ENCODE data around the gene OVOL1. TPM values are rescaled to one million over a fixed set of nuclear protein-coding genes. Genes with fewer than 3 reads are reported as not detected.

The OVOL1 gene
- total RNA-seq, 1 experiment from 2014 or later: 10.5 TPM

- H3K27ac ChIP-seq: no peak overlapping the region
- H4K20me1 ChIP-seq (ENCODE audit: insufficient read depth): peaks cover 9% of the 10 kb centered on the region; the same call in 1 of the 2 replicates
- H3K4me3 ChIP-seq: no peak overlapping the region
- no peaks in the 10 kb centered on the region for H3K9me3 ChIP-seq (ENCODE audit: insufficient read depth, low read depth)
- POLR2A ChIA-PET (ENCODE audit: unreplicated experiment): interaction anchor here (0.6 kb wide), 1 partner anchor 27 kb away, joined by 4 read pairs; no protein-coding TSS in a partner anchor
- CTCF ChIA-PET: no interaction called here
- intact Hi-C loops (cut with micrococcal nuclease; ENCODE audit: unreplicated experiment): no loop called here
- peaks cover 15% of the 10 kb centered on the region for H3K79me2 ChIP-seq (ENCODE audit: low read depth)
- TF ChIP-seq EZH2 (IDR thresholded peaks at IDR 0.05; ENCODE audit: low read depth) (no peak), CTCF (conservative IDR thresholded peaks at IDR 0.05) (no peak)
- H3K9me2 ChIP-seq (ENCODE audit: insufficient read depth): no peaks in the 10 kb centered on the region
- H3F3A ChIP-seq (ENCODE audit: insufficient read depth, low read depth): peaks cover 31% of the 10 kb centered on the region
- no peak for DNase-seq
- peaks cover 18% of the 10 kb centered on the region for H3K36me3 ChIP-seq (ENCODE audit: low read depth)
- BruUV-seq (replicated peaks): no TSS peak
- no peaks in the 10 kb centered on the region for H3K27me3 ChIP-seq (ENCODE audit: insufficient read depth, low read depth)
- H2AFZ ChIP-seq: no peak overlapping the region
- no peak overlapping the region for H3K4me2 ChIP-seq
- H3K4me1 ChIP-seq (replicated peaks; ENCODE audit: insufficient read depth): peaks cover 24% of the 10 kb centered on the region
These were observed 10.1 kb downstream of the OVOL1 start for GRCh38 chr11:65796726-65797601.

- DNase-seq: no peak
- intact Hi-C loops (cut with micrococcal nuclease; ENCODE audit: unreplicated experiment): no loop called here
- Histone ChIP-seq H3F3A (ENCODE audit: insufficient read depth, low read depth) (peaks cover 24% of the 10 kb centered on the region), H2AFZ (no peak overlapping the region), H3K27ac (no peak overlapping the region), H3K79me2 (ENCODE audit: low read depth) (peaks cover 11% of the 10 kb centered on the region), H3K9me3 (ENCODE audit: insufficient read depth, low read depth) (no peaks in the 10 kb centered on the region), H3K9me2 (ENCODE audit: insufficient read depth) (no peaks in the 10 kb centered on the region), H3K36me3 (ENCODE audit: low read depth) (peaks cover 18% of the 10 kb centered on the region), H3K27me3 (ENCODE audit: insufficient read depth, low read depth) (no peaks in the 10 kb centered on the region), H4K20me1 (ENCODE audit: insufficient read depth) (peaks cover 8% of the 10 kb centered on the region; the same call in 1 of the 2 replicates), H3K4me2 (no peak overlapping the region), H3K4me1 (replicated peaks; ENCODE audit: insufficient read depth) (peaks cover 16% of the 10 kb centered on the region), H3K4me3 (no peak overlapping the region)
- no TSS peak for BruUV-seq (replicated peaks)
- TF ChIP-seq EZH2 (IDR thresholded peaks at IDR 0.05; ENCODE audit: low read depth): no peak
- TF ChIP-seq CTCF (conservative IDR thresholded peaks at IDR 0.05): no peak
- POLR2A ChIA-PET (ENCODE audit: unreplicated experiment): no interaction called here
- CTCF ChIA-PET: interaction anchor here (1.5 kb wide), 1 partner anchor 18 kb away, joined by 5 read pairs; the partner anchor contains the start of gene AP5B1
These were observed 10.8 kb downstream of the OVOL1 start for GRCh38 chr11:65797711-65798110.

GRCh38 chr11:65798882-65799281 is 12.0 kb downstream of the OVOL1 start:
- H3K4me3 ChIP-seq: no peak overlapping the region
- TF ChIP-seq EZH2 (IDR thresholded peaks at IDR 0.05; ENCODE audit: low read depth) (no peak), CTCF (conservative IDR thresholded peaks at IDR 0.05) (no peak)
- ChIA-PET POLR2A (ENCODE audit: unreplicated experiment) (no interaction called here), CTCF (interaction anchor here (1.5 kb wide), 1 partner anchor 19 kb away, joined by 5 read pairs; the partner anchor contains the start of gene AP5B1)
- no peak overlapping the region for H3K4me2 ChIP-seq
- BruUV-seq (replicated peaks): no TSS peak
- peaks cover 4% of the 10 kb centered on the region for H3K4me1 ChIP-seq (replicated peaks; ENCODE audit: insufficient read depth)
- no peaks in the 10 kb centered on the region for H3K9me3 ChIP-seq (ENCODE audit: insufficient read depth, low read depth)
- no peaks in the 10 kb centered on the region for H3K27me3 ChIP-seq (ENCODE audit: insufficient read depth, low read depth)
- H4K20me1 ChIP-seq (ENCODE audit: insufficient read depth): no peaks in the 10 kb centered on the region; the same call in 1 of the 2 replicates
- peaks cover 18% of the 10 kb centered on the region for H3K36me3 ChIP-seq (ENCODE audit: low read depth)
- intact Hi-C loops (cut with micrococcal nuclease; ENCODE audit: unreplicated experiment): no loop called here
- no peaks in the 10 kb centered on the region for H3K9me2 ChIP-seq (ENCODE audit: insufficient read depth)
- DNase-seq: no peak
- H2AFZ ChIP-seq: no peak overlapping the region
- H3K79me2 ChIP-seq (ENCODE audit: low read depth): peaks cover 5% of the 10 kb centered on the region
- peaks cover 12% of the 10 kb centered on the region; the same call in 1 of the 2 replicates for H3F3A ChIP-seq (ENCODE audit: insufficient read depth, low read depth)
- no peak overlapping the region for H3K27ac ChIP-seq
